ENCODE measurements around the gene F5.

F5 gene

GRCh38 chr1:169586395-169587255 is at the start of gene F5:
F5 (minus strand) TSS chr1:169586481; CDS start chr1:169586386, 95 bp downstream.
- DNase-seq = peak; percentile 15 to 53

GRCh38 chr1:169634877-169635276 is 48.6 kb upstream of the F5 start:
- DNase-seq = no peak

GRCh38 chr1:169634145-169634544 is 47.9 kb upstream of the F5 start:
- DNase-seq = no peak

- no peak for DNase-seq
Measured at GRCh38 chr1:169631249-169631648, 45.0 kb upstream of the F5 start.

GRCh38 chr1:169630006-169630405 is 43.7 kb upstream of the F5 start, which contains the start of gene SELP:
SELP (minus strand) TSS chr1:169630124; CDS start chr1:169630074, 50 bp downstream.
- no peak for DNase-seq

- no peak for DNase-seq
Measured at GRCh38 chr1:169624912-169625311, 38.6 kb upstream of the F5 start.

- no peak for DNase-seq
Measured at GRCh38 chr1:169624122-169624521, 37.8 kb upstream of the F5 start.

- no peak for DNase-seq
Measured at GRCh38 chr1:169623132-169623926, 37.0 kb upstream of the F5 start.

GRCh38 chr1:169620565-169620964 is 34.3 kb upstream of the F5 start:
- DNase-seq = no peak

GRCh38 chr1:169618367-169618766 is 32.1 kb upstream of the F5 start:
- DNase-seq = no peak

- no peak for DNase-seq
Measured at GRCh38 chr1:169615803-169616202, 29.5 kb upstream of the F5 start.

- DNase-seq = no peak
Measured at GRCh38 chr1:169610858-169611257, 24.6 kb upstream of the F5 start.

GRCh38 chr1:169610108-169610507 is 23.8 kb upstream of the F5 start:
- no peak for DNase-seq

- DNase-seq = no peak
Measured at GRCh38 chr1:169608226-169608625, 21.9 kb upstream of the F5 start.

- peak; percentile 30 to 83 for DNase-seq
Measured at GRCh38 chr1:169604781-169605560, 18.7 kb upstream of the F5 start.

GRCh38 chr1:169601096-169601881 is 15.0 kb upstream of the F5 start:
- no peak for DNase-seq

GRCh38 chr1:169595764-169596711 is 9.8 kb upstream of the F5 start:
- no peak for DNase-seq

- DNase-seq = no peak
Measured at GRCh38 chr1:169594391-169594790, 8.1 kb upstream of the F5 start.

GRCh38 chr1:169590932-169591331 is 4.7 kb upstream of the F5 start:
- DNase-seq = no peak

GRCh38 chr1:169588785-169589485 is 2.7 kb upstream of the F5 start:
- no peak for DNase-seq

Measured in bone marrow (tissue), 2 donors.